ENCODE measurements around the gene LILRB2. TPM values are rescaled to one million over a fixed set of nuclear protein-coding genes. Genes with fewer than 3 reads are reported as not detected.
"Not testable (repeated sequence)": the region's sequence is repeated elsewhere in the genome, so short reads cannot be mapped to it uniquely, and the experiment has no call there.

The LILRB2 gene
- 11.5 TPM for total RNA-seq
- 1.9 TPM for polyA plus RNA-seq (ENCODE audit: insufficient read depth, low read depth, low replicate concordance)
- long read RNA-seq, donor 1: 0 reads
- long read RNA-seq, donor 2: 0 reads
- long read RNA-seq, donor 3: 0 reads
- long read RNA-seq, donor 4: 0 reads
- long read RNA-seq, donor 5: 0 reads
- long read RNA-seq, donor 6: 0 reads
- long read RNA-seq, donor 7, partial matches to known transcripts: 4 of 6 reads
- long read RNA-seq, donor 7, other reads (novel, unspliced or antisense): 2 of 6 reads
- long read RNA-seq, donor 8: 0 reads
- long read RNA-seq, donor 9: 0 reads
- long read RNA-seq, donor 10, partial matches to known transcripts: 0 of 1 reads
- long read RNA-seq, donor 10, other reads (novel, unspliced or antisense): 0 of 1 reads

GRCh38 chr19:54281007-54281728 is at the start of gene LILRB2:
Gene LILRB2 (minus strand): TSS chr19:54281110. CDS start chr19:54280496, 614 bp downstream.
- Histone ChIP-seq H3K4me1 (ENCODE audit: control insufficient read depth in 2 of 3, insufficient read depth in 2 of 3, low read depth in 1 of 3, low read length in 3 of 3) (no peaks in the 10 kb centered on the region), H3K36me3 (ENCODE audit: control insufficient read depth in 2 of 3, insufficient read depth in 3 of 3, low read length in 3 of 3) (no peaks in the 10 kb centered on the region), H3K27ac (ENCODE audit: low read depth in 2 of 2, low read length in 2 of 2) (no peak within 1 kb of the TSS), H3K9me3 (ENCODE audit: control insufficient read depth in 2 of 3, insufficient read depth in 1 of 3, low read length in 3 of 3) (no peaks in the 10 kb centered on the region), H3K9ac (ENCODE audit: low read length in 3 of 3) (no peak within 1 kb of the TSS), H3K27me3 (ENCODE audit: control insufficient read depth, insufficient read depth, low read length) (no peaks in the 10 kb centered on the region), H3K4me3 (ENCODE audit: low read length in 3 of 3) (no peak within 1 kb of the TSS)
- TF ChIP-seq, protein P1, sequence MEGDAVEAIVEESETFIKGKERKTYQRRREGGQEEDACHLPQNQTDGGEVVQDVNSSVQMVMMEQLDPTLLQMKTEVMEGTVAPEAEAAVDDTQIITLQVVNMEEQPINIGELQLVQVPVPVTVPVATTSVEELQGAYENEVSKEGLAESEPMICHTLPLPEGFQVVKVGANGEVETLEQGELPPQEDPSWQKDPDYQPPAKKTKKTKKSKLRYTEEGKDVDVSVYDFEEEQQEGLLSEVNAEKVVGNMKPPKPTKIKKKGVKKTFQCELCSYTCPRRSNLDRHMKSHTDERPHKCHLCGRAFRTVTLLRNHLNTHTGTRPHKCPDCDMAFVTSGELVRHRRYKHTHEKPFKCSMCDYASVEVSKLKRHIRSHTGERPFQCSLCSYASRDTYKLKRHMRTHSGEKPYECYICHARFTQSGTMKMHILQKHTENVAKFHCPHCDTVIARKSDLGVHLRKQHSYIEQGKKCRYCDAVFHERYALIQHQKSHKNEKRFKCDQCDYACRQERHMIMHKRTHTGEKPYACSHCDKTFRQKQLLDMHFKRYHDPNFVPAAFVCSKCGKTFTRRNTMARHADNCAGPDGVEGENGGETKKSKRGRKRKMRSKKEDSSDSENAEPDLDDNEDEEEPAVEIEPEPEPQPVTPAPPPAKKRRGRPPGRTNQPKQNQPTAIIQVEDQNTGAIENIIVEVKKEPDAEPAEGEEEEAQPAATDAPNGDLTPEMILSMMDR (IDR thresholded peaks at IDR 0.05; ENCODE audit: borderline replicate concordance, extremely low read depth, insufficient read depth): no peak
- FAIRE-seq (no peak), DNase-seq (no peak)
- intact Hi-C loops (cut with DNase I): no loop called here

GRCh38 chr19:54329476-54330165 is 48.7 kb upstream of the LILRB2 start:
- H3K9me3 ChIP-seq (ENCODE audit: control insufficient read depth in 2 of 3, insufficient read depth in 1 of 3, low read length in 3 of 3): no peaks in the 10 kb centered on the region
- FAIRE-seq: no peak
- intact Hi-C loops (cut with DNase I): no loop called here
- no peaks in the 10 kb centered on the region for H3K4me1 ChIP-seq (ENCODE audit: control insufficient read depth in 2 of 3, insufficient read depth in 2 of 3, low read depth in 1 of 3, low read length in 3 of 3)
- H3K27me3 ChIP-seq (ENCODE audit: control insufficient read depth, insufficient read depth, low read length): no peaks in the 10 kb centered on the region
- H3K9ac ChIP-seq (ENCODE audit: low read length in 3 of 3): no peak overlapping the region
- no peak overlapping the region for H3K4me3 ChIP-seq (ENCODE audit: low read length in 3 of 3)
- H3K27ac ChIP-seq (ENCODE audit: low read depth in 2 of 2, low read length in 2 of 2): no peak overlapping the region
- DNase-seq: peak in 1 of 5 donors; percentile 27
- no peaks in the 10 kb centered on the region for H3K36me3 ChIP-seq (ENCODE audit: control insufficient read depth in 2 of 3, insufficient read depth in 3 of 3, low read length in 3 of 3)
- TF ChIP-seq, protein P1 (IDR thresholded peaks at IDR 0.05; ENCODE audit: borderline replicate concordance, extremely low read depth, insufficient read depth): no peak

GRCh38 chr19:54328781-54329180 is 47.9 kb upstream of the LILRB2 start:
- intact Hi-C loops (cut with DNase I); H3K9ac ChIP-seq (ENCODE audit: low read length in 3 of 3); H3K9me3 ChIP-seq (ENCODE audit: control insufficient read depth in 2 of 3, insufficient read depth in 1 of 3, low read length in 3 of 3); FAIRE-seq; H3K4me1 ChIP-seq (ENCODE audit: control insufficient read depth in 2 of 3, insufficient read depth in 2 of 3, low read depth in 1 of 3, low read length in 3 of 3); H3K27me3 ChIP-seq (ENCODE audit: control insufficient read depth, insufficient read depth, low read length); H3K27ac ChIP-seq (ENCODE audit: low read depth in 2 of 2, low read length in 2 of 2); H3K4me3 ChIP-seq (ENCODE audit: low read length in 3 of 3); H3K36me3 ChIP-seq (ENCODE audit: control insufficient read depth in 2 of 3, insufficient read depth in 3 of 3, low read length in 3 of 3); DNase-seq: not testable (repeated sequence)

DNA sequence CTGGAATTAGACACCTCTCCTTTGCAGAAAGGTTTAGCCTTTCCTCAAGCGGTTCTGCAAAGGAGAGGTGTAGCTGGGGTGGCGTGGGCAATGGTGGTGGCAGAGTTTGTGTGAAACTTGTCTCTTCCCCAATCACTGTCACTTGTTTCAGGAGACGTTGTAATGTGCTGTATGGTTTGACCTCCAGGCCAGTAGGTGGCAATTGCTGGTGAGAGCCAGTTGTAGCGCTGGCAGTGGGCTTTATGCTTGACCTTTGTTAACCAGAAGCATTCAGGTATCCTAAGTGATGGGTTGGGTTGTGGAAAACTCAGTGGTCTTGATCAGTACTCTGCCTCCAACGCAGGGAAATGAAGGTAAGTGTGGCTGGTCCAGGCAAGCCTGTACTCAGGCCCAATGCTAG is 44.7 kb upstream of the LILRB2 start:
- peaks cover 4% of the 10 kb centered on the region for H3K27me3 ChIP-seq (ENCODE audit: control insufficient read depth, insufficient read depth, low read length)
- no peak overlapping the region for H3K9ac ChIP-seq (ENCODE audit: low read length in 3 of 3)
- no peaks in the 10 kb centered on the region for H3K9me3 ChIP-seq (ENCODE audit: control insufficient read depth in 2 of 3, insufficient read depth in 1 of 3, low read length in 3 of 3)
- no peaks in the 10 kb centered on the region for H3K36me3 ChIP-seq (ENCODE audit: control insufficient read depth in 2 of 3, insufficient read depth in 3 of 3, low read length in 3 of 3)
- no peaks in the 10 kb centered on the region for H3K4me1 ChIP-seq (ENCODE audit: control insufficient read depth in 2 of 3, insufficient read depth in 2 of 3, low read depth in 1 of 3, low read length in 3 of 3)
- intact Hi-C loops (cut with DNase I): no loop called here
- FAIRE-seq (no peak), DNase-seq (peak in 1 of 5 donors; percentile 23)
- TF ChIP-seq, protein P1 (IDR thresholded peaks at IDR 0.05; ENCODE audit: borderline replicate concordance, extremely low read depth, insufficient read depth): no peak
- no peak overlapping the region for H3K27ac ChIP-seq (ENCODE audit: low read depth in 2 of 2, low read length in 2 of 2)
- no peak overlapping the region for H3K4me3 ChIP-seq (ENCODE audit: low read length in 3 of 3)
